Vagina (tissue), 2 donors: ENCODE data around the gene DBP.

Experiments used
- CTCF ChIP-seq, 3 experiments: fragments of 450-650 bp in 2 of 3; fragments of 200-600 bp in 1 of 3; sonication (generic) in 1 of 3; IDR thresholded peaks; one replicate each; pipeline ENCODE4 v1.5.1; 2017 to 2019; ENCODE audit warnings: antibody characterized with exemption in 3 of 3, mild to moderate bottlenecking in 2 of 3, moderate library complexity in 2 of 3
- POLR2A ChIP-seq, 2 donors: fragments of 450-650 bp; IDR thresholded peaks; one replicate each; pipeline ENCODE4 v1.6.1; 2017; ENCODE audit warnings: antibody characterized with exemption in 2 of 2, mild to moderate bottlenecking in 2 of 2, moderate library complexity in 2 of 2

- TF ChIP-seq POLR2A (IDR thresholded peaks at IDR 0.05) (no peak), CTCF (IDR thresholded peaks at IDR 0.05) (no peak)
Measured at GRCh38 chr19:48582168-48582567, 55.0 kb downstream of the DBP start.
